Neuronal stem cell (in vitro differentiated cells): Measurements from ENCODE around the gene RIMS4.

Experiments used
- DNase-seq: peaks from one replicate; pipeline ENCODE4 v3.0.0-alpha.2; 2013; ENCODE audit warnings: low spot score
- H2AFZ ChIP-seq: one replicate; pipeline ENCODE4 v1.6.1; 2013; ENCODE audit warnings: mild to moderate bottlenecking, low read length, inconsistent platforms
- H2AK5ac ChIP-seq: 2 replicates; pipeline ENCODE4 v1.6.1; 2013; ENCODE audit warnings: low read depth, mild to moderate bottlenecking, inconsistent platforms, low read length, moderate library complexity, mixed read lengths
- H2BK120ac ChIP-seq: 2 replicates; pipeline ENCODE4 v1.6.1; 2013; ENCODE audit warnings: low read depth, mild to moderate bottlenecking, inconsistent platforms, low read length, moderate library complexity, mixed read lengths
- H2BK12ac ChIP-seq: one replicate; pipeline ENCODE4 v1.6.1; 2013; ENCODE audit warnings: low read length, inconsistent platforms
- H2BK15ac ChIP-seq: 2 replicates; pipeline ENCODE4 v1.6.1; 2013; ENCODE audit warnings: mild to moderate bottlenecking, low read length, inconsistent platforms, mixed read lengths
- H2BK5ac ChIP-seq: one replicate; pipeline ENCODE4 v1.6.1; 2013; ENCODE audit warnings: inconsistent platforms, mild to moderate bottlenecking, low read length, moderate library complexity
- H3K14ac ChIP-seq: one replicate; pipeline ENCODE4 v1.6.1; 2013; ENCODE audit warnings: low read length, inconsistent platforms
- H3K18ac ChIP-seq: 2 replicates; pipeline ENCODE4 v1.6.1; 2013; ENCODE audit warnings: low read length, inconsistent platforms
- H3K23ac ChIP-seq: 2 replicates; pipeline ENCODE4 v1.6.1; 2013; ENCODE audit warnings: low read depth, mild to moderate bottlenecking, mixed read lengths, low read length, inconsistent platforms; ENCODE audit not compliant: poor library complexity
- H3K27ac ChIP-seq: replicated peaks from 3 replicates; pipeline ENCODE4 v1.5.1; 2013; ENCODE audit warnings: low read length, inconsistent platforms
- H3K27me3 ChIP-seq, 3 experiments: 2 replicates each; pipeline ENCODE4 v1.6.1; 2013; ENCODE audit warnings: low read length in 3 of 3, mild to moderate bottlenecking in 2 of 3, inconsistent platforms in 1 of 3, low read depth in 1 of 3, mixed read lengths in 1 of 3, moderate library complexity in 1 of 3; ENCODE audit not compliant: control insufficient read depth in 3 of 3, insufficient read depth in 3 of 3
- H3K36me3 ChIP-seq, 2 donors: replicated peaks in 1 of 2; 2 replicates each; pipeline ENCODE4 v1.6.1; 2013; ENCODE audit warnings: low read length in 2 of 2; ENCODE audit not compliant: control insufficient read depth in 2 of 2, insufficient read depth in 2 of 2
- H3K4ac ChIP-seq: 2 replicates; pipeline ENCODE4 v1.6.1; 2013; ENCODE audit warnings: inconsistent platforms, mild to moderate bottlenecking, low read length, moderate library complexity
- H3K4me1 ChIP-seq, 2 donors: 1 replicate in 1 of 2; 2 replicates in 1 of 2; pipeline ENCODE4 v1.6.1; 2013; ENCODE audit warnings: low read length in 2 of 2, low read depth in 1 of 2; ENCODE audit not compliant: control insufficient read depth in 2 of 2, insufficient read depth in 1 of 2
- H3K4me2 ChIP-seq: one replicate; pipeline ENCODE4 v1.6.1; 2013; ENCODE audit warnings: mild to moderate bottlenecking, low read length, inconsistent platforms; ENCODE audit not compliant: insufficient read depth, poor library complexity, severe bottlenecking
- H3K4me3 ChIP-seq, 2 donors: 2 replicates each; pipeline ENCODE4 v1.5.1; 2013; ENCODE audit warnings: low read length in 2 of 2, mild to moderate bottlenecking in 2 of 2, inconsistent platforms in 1 of 2, moderate library complexity in 1 of 2
- H3K79me1 ChIP-seq: one replicate; pipeline ENCODE4 v1.6.1; 2013; ENCODE audit warnings: low read depth, mild to moderate bottlenecking, inconsistent platforms, low read length, moderate library complexity
- H3K9ac ChIP-seq: one replicate; pipeline ENCODE4 v1.6.1; 2013; ENCODE audit warnings: mild to moderate bottlenecking, low read depth, low read length, inconsistent platforms; ENCODE audit not compliant: poor library complexity
- H3K9me3 ChIP-seq, 2 donors: replicated peaks in 1 of 2; 2 replicates each; pipeline versions ENCODE3 to v1.6.1; 2013; ENCODE audit warnings: low read length in 2 of 2, mild to moderate bottlenecking in 2 of 2, inconsistent platforms in 1 of 2, low read depth in 1 of 2, mixed read lengths in 1 of 2, moderate library complexity in 1 of 2; ENCODE audit not compliant: control insufficient read depth in 2 of 2, insufficient read depth in 1 of 2
- H4K8ac ChIP-seq: one replicate; pipeline ENCODE4 v1.6.1; 2013; ENCODE audit warnings: low read depth, mild to moderate bottlenecking, inconsistent platforms, low read length, moderate library complexity
- H4K91ac ChIP-seq: one replicate; pipeline ENCODE4 v1.6.1; 2013; ENCODE audit warnings: low read length, low read depth, mild to moderate bottlenecking, inconsistent platforms; ENCODE audit not compliant: poor library complexity
- WGBS, 2 donors: extraction: QIAGEN DNeasy Blood & Tissue Kit; methylation state at CpG; one replicate each; pipeline ENCODE4 v1.1.7; 2013; ENCODE audit warnings: missing lambda C conversion rate in 2 of 2, mixed read lengths in 1 of 2; ENCODE audit not compliant: insufficient read length in 2 of 2, insufficient replicate concordance in 1 of 2; ENCODE audit errors: extremely low coverage in 2 of 2; 5-methylcytosine and 5-hydroxymethylcytosine counted together

Gene RIMS4

DNA sequence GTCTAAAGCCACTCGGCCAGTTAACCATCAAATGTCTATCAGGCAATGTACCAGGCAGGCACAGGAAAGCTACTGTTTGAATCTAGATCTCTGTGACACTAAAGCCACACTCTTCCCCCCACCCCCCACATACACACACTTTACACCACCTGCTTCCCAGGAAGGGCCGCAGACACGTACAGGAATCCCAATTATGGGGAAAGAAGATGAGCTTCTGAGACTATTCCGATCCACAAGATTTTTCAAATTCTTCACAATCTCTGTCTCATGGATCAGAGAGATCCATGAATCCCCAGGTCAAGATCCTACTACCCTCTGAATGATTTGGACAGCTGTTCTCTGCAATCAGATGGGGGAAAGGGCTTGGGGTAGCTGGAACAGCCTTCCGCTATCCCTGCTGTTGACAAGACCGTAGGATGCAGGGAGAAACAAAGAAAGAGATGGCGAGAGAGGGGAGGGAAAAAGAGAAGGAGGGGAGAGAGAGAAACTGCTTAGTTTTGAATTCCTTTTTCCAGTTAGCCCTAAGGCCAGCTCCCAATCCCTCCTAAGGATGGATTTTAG lies 25.4 kb upstream of the RIMS4 start:
- DNase-seq: no peak
- no peak overlapping the region for H4K91ac ChIP-seq
- no peak overlapping the region for H3K4me3 ChIP-seq
- WGBS, 2 donors: no CpG with 5 or more reads among the region's 7 CpGs
- H2BK12ac ChIP-seq: no peak overlapping the region
- H3K18ac ChIP-seq: no peak overlapping the region
- H3K27me3 ChIP-seq: peaks cover 0 to 28% (median 0%) of the 10 kb centered on the region in 3 experiments
- H3K14ac ChIP-seq: no peak overlapping the region
- no peak overlapping the region for H2BK5ac ChIP-seq
- H3K4me2 ChIP-seq: no peak overlapping the region
- H3K36me3 ChIP-seq: no peaks in the 10 kb centered on the region
- H4K8ac ChIP-seq: no peak overlapping the region
- no peak overlapping the region for H3K27ac ChIP-seq
- H2AFZ ChIP-seq: no peak overlapping the region
- no peak overlapping the region for H2BK15ac ChIP-seq
- no peak overlapping the region for H2BK120ac ChIP-seq
- no peak overlapping the region for H3K4ac ChIP-seq
- no peak overlapping the region for H3K23ac ChIP-seq
- H3K9me3 ChIP-seq: peaks cover 2 to 5% of the 10 kb centered on the region in 2 donors
- peaks cover 2 to 5% of the 10 kb centered on the region in 2 donors for H3K4me1 ChIP-seq
- H3K79me1 ChIP-seq: no peaks in the 10 kb centered on the region
- no peak overlapping the region for H2AK5ac ChIP-seq
- H3K9ac ChIP-seq: no peak overlapping the region

DNA sequence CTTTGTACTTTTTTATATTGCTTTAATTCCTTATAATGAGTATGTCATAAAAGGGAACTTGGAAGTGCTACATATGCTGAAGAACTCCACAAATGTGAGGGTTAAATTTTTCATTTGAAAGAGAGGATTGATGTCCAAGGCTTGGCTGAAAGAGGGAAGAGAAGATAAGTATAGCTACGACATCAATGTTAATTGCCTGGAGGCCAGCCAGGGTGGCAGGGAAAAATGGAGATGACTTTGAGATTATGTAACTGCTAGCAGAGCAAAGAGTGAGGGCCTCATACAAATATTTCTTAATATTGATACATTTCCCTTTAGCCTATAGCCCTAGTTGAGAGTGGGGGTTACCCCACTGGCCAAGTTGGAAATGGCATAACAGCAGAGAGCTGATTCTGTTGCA lies 24.8 kb upstream of the RIMS4 start:
- Histone ChIP-seq H3K4ac (no peak overlapping the region), H3K14ac (no peak overlapping the region), H4K8ac (no peak overlapping the region), H3K79me1 (no peaks in the 10 kb centered on the region), H2BK15ac (no peak overlapping the region), H3K27ac (no peak overlapping the region), H2BK5ac (no peak overlapping the region), H3K36me3 (no peaks in the 10 kb centered on the region), H3K23ac (no peak overlapping the region), H3K18ac (no peak overlapping the region), H3K9me3 (peaks cover 3 to 5% of the 10 kb centered on the region in 2 donors), H3K27me3 (peaks cover 0 to 28% (median 0%) of the 10 kb centered on the region in 3 experiments), H2AFZ (no peak overlapping the region), H3K9ac (no peak overlapping the region), H2BK12ac (no peak overlapping the region), H3K4me3 (no peak overlapping the region), H2BK120ac (no peak overlapping the region), H3K4me1 (peaks cover 2 to 5% of the 10 kb centered on the region in 2 donors), H3K4me2 (no peak overlapping the region), H2AK5ac (no peak overlapping the region), H4K91ac (no peak overlapping the region)
- no peak for DNase-seq
- no CpG with 5 or more reads among the region's 1 CpG for WGBS, 2 donors

DNA sequence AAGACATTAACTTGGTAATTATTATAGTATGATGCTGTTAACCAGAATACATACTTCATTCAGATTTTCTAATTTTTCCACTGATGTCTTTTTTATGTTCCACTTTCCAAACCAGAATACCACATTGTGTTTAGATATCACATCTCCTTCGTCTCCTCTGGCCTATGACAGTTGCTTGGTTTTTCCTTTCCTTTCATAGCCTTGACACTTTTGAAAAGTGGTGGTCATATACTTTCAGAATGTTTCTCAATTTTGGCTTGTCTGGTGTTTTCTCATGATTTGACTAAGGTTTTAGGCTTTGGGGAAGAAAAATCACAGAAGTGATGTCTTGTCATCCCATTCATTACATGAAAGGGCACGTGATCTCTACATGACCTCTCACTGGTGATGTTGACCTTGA lies 24.3 kb upstream of the RIMS4 start:
- H4K8ac ChIP-seq: no peak overlapping the region
- H2AK5ac ChIP-seq: no peak overlapping the region
- H2BK12ac ChIP-seq: no peak overlapping the region
- peaks cover 3 to 5% of the 10 kb centered on the region in 2 donors for H3K9me3 ChIP-seq
- no peak overlapping the region for H3K9ac ChIP-seq
- no peak overlapping the region for H2AFZ ChIP-seq
- H3K23ac ChIP-seq: no peak overlapping the region
- no peak overlapping the region for H2BK5ac ChIP-seq
- no peak overlapping the region for H3K14ac ChIP-seq
- H3K18ac ChIP-seq: no peak overlapping the region
- H3K4ac ChIP-seq: no peak overlapping the region
- H3K27me3 ChIP-seq: peaks cover 0 to 28% (median 0%) of the 10 kb centered on the region in 3 experiments
- no peak overlapping the region for H4K91ac ChIP-seq
- no peaks in the 10 kb centered on the region for H3K79me1 ChIP-seq
- no peak overlapping the region for H3K4me3 ChIP-seq
- WGBS, 2 donors: no CpG with 5 or more reads among the region's 2 CpGs
- no peak for DNase-seq
- no peak overlapping the region for H2BK120ac ChIP-seq
- no peak overlapping the region for H3K4me2 ChIP-seq
- H2BK15ac ChIP-seq: no peak overlapping the region
- peaks cover 2 to 5% of the 10 kb centered on the region in 2 donors for H3K4me1 ChIP-seq
- H3K27ac ChIP-seq: no peak overlapping the region
- H3K36me3 ChIP-seq: no peaks in the 10 kb centered on the region

DNA sequence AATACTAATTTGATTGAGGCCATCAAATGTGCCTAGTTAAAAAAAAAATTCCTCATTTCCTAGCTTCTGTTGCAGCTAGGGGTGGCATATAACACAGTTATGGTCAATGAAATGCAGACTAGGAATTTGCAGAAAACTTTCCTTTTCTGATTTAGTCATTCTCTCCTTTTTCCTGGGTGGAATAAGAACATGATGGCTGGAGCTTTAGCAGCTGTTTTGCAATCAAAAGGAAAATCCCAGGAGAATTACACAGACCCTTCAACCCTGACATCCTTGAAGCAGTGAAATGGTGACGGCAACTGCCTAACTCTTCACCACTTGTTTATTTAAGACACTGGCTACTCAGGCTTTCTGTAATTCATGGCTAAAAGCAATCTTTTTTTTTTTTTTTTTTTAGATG lies 23.1 kb upstream of the RIMS4 start:
- H2AFZ ChIP-seq: no peak overlapping the region
- no peaks in the 10 kb centered on the region for H3K36me3 ChIP-seq
- no peak overlapping the region for H3K9ac ChIP-seq
- no peak overlapping the region for H4K91ac ChIP-seq
- no CpG with 5 or more reads among the region's 1 CpG for WGBS, 2 donors
- peaks cover 2 to 5% of the 10 kb centered on the region in 2 donors for H3K4me1 ChIP-seq
- no peak overlapping the region for H3K4me2 ChIP-seq
- no peaks in the 10 kb centered on the region for H3K79me1 ChIP-seq
- no peak for DNase-seq
- no peak overlapping the region for H2BK12ac ChIP-seq
- no peak overlapping the region for H3K27ac ChIP-seq
- no peak overlapping the region for H2AK5ac ChIP-seq
- H2BK120ac ChIP-seq: no peak overlapping the region
- H2BK15ac ChIP-seq: no peak overlapping the region
- H3K4ac ChIP-seq: no peak overlapping the region
- peaks cover 0 to 26% (median 0%) of the 10 kb centered on the region in 3 experiments for H3K27me3 ChIP-seq
- no peak overlapping the region for H3K23ac ChIP-seq
- no peak overlapping the region for H2BK5ac ChIP-seq
- H4K8ac ChIP-seq: no peak overlapping the region
- no peak overlapping the region for H3K14ac ChIP-seq
- peaks cover 3 to 5% of the 10 kb centered on the region in 2 donors for H3K9me3 ChIP-seq
- no peak overlapping the region for H3K18ac ChIP-seq
- no peak overlapping the region for H3K4me3 ChIP-seq
